Measurements from ENCODE around the gene EEF1E1.

DNA sequence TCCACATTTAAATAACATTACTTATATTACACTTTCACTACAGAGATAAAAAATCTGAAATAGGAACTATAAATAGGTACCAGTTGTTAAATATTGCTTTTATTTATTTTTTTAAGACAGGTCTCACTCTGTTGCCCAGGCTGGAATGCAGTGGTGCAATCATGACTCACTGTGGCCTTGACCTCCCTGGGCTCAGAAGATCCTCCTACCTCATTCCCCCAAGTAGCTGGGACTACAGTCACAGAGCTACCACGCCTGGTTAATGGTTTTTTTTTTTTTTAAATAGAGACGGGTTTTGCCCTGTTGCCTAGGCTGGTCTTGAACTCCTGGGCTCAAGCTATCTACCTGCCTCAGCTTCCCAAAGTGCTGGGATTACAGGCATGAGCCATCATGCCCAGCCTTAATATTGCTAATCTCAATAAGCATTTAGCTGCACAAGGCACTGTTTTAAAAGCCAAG lies 17.3 kb downstream of the EEF1E1 start:
- no peak for TF ChIP-seq POLR2A (IDR thresholded peaks at IDR 0.05)
- TF ChIP-seq, protein P1, sequence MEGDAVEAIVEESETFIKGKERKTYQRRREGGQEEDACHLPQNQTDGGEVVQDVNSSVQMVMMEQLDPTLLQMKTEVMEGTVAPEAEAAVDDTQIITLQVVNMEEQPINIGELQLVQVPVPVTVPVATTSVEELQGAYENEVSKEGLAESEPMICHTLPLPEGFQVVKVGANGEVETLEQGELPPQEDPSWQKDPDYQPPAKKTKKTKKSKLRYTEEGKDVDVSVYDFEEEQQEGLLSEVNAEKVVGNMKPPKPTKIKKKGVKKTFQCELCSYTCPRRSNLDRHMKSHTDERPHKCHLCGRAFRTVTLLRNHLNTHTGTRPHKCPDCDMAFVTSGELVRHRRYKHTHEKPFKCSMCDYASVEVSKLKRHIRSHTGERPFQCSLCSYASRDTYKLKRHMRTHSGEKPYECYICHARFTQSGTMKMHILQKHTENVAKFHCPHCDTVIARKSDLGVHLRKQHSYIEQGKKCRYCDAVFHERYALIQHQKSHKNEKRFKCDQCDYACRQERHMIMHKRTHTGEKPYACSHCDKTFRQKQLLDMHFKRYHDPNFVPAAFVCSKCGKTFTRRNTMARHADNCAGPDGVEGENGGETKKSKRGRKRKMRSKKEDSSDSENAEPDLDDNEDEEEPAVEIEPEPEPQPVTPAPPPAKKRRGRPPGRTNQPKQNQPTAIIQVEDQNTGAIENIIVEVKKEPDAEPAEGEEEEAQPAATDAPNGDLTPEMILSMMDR (IDR thresholded peaks at IDR 0.05), result no peak

All from body of pancreas (tissue), 4 donors.